ENCODE measurements around the gene CD164L2. TPM values are rescaled to one million over a fixed set of nuclear protein-coding genes. Genes with fewer than 3 reads are reported as not detected.

Gene CD164L2
- total and polyA plus RNA-seq, 2 donors from 2014 or later, result 0.63 to 1.1 TPM

DNA sequence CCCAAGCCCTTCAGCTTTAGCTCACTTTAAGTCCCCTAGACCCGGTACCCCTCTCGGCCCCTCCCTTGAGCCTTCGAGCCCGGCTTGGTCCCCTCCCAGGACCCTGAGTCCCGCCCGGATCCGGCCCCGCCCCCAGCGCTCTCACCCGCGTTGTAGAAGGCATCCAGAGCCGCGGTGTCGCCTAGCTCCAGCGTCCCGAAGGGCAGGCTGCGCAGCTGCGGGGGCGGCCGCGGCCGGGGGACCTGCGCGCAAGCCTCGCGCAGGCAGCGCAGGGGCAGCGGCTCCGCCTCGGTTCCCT is 17.1 kb downstream of the CD164L2 start:
- H3K9me3 ChIP-seq (ENCODE audit: control insufficient read depth in 2 of 3, insufficient read depth in 1 of 3, low read length in 3 of 3), result no peaks in the 10 kb centered on the region
- no peaks in the 10 kb centered on the region for H3K27me3 ChIP-seq (ENCODE audit: control insufficient read depth, insufficient read depth, low read length)
- FAIRE-seq (no peak), DNase-seq (peak; percentile 86 to 97 (median 93))
- H3K4me1 ChIP-seq (ENCODE audit: control insufficient read depth in 2 of 3, insufficient read depth in 2 of 3, low read depth in 1 of 3, low read length in 3 of 3), result peaks cover 0 to 19% (median 14%) of the 10 kb centered on the region in 3 donors
- H3K4me3 ChIP-seq (ENCODE audit: low read length in 3 of 3), result peak overlapping the region in 2 of 3 donors; percentile 65 to 79
- intact Hi-C loops (cut with DNase I), result no loop called here
- peak overlapping the region; percentile 92 to 95 for H3K27ac ChIP-seq (ENCODE audit: low read depth in 2 of 2, low read length in 2 of 2)
- peaks cover 0 to 20% (median 9%) of the 10 kb centered on the region in 3 donors for H3K36me3 ChIP-seq (ENCODE audit: control insufficient read depth in 2 of 3, insufficient read depth in 3 of 3, low read length in 3 of 3)
- TF ChIP-seq, protein P1, sequence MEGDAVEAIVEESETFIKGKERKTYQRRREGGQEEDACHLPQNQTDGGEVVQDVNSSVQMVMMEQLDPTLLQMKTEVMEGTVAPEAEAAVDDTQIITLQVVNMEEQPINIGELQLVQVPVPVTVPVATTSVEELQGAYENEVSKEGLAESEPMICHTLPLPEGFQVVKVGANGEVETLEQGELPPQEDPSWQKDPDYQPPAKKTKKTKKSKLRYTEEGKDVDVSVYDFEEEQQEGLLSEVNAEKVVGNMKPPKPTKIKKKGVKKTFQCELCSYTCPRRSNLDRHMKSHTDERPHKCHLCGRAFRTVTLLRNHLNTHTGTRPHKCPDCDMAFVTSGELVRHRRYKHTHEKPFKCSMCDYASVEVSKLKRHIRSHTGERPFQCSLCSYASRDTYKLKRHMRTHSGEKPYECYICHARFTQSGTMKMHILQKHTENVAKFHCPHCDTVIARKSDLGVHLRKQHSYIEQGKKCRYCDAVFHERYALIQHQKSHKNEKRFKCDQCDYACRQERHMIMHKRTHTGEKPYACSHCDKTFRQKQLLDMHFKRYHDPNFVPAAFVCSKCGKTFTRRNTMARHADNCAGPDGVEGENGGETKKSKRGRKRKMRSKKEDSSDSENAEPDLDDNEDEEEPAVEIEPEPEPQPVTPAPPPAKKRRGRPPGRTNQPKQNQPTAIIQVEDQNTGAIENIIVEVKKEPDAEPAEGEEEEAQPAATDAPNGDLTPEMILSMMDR (IDR thresholded peaks at IDR 0.05; ENCODE audit: borderline replicate concordance, extremely low read depth, insufficient read depth), result no peak
- peak overlapping the region in 1 of 3 donors; percentile 69 for H3K9ac ChIP-seq (ENCODE audit: low read length in 3 of 3)

DNA sequence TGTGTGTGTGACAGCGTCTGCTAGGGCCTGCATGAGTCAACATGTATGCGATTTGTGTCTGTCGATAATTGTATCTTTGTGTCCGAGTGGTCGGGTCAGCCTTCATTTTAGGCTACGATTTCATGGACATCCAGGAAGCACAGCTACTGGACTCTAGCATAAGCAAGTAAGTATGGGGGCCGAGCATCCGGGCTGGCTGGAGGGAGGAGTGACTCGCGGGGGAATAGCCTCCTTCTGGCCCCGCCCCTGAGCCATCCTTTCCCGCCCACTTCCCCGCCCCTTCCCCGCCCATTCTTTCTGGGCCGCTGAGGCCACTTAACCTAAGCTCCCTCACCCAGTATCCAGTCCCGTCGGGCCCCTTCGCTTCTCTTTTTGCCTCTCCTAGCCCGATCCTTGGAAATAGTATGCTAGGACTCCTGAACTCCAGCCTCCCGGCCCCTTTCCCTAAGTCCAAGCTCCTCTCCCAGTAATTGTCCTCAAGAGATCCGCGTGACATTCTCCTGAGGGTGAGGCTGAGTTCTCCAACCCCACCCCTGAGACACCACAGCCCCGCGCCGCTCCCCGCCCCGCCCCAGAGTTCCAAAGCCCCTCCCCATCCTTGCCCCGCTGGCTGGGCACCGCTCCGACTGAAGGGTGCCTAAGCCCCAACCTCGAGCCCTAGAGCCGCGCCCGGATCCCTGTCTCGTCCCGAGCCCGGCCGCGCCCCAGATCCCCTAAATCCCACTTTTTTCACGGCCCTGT is 17.6 kb downstream of the CD164L2 start:
- H3K36me3 ChIP-seq (ENCODE audit: control insufficient read depth in 2 of 3, insufficient read depth in 3 of 3, low read length in 3 of 3), result peaks cover 0 to 20% (median 9%) of the 10 kb centered on the region in 3 donors
- H3K9ac ChIP-seq (ENCODE audit: low read length in 3 of 3), result peak overlapping the region in 1 of 3 donors; percentile 69
- peak overlapping the region; percentile 92 to 95 for H3K27ac ChIP-seq (ENCODE audit: low read depth in 2 of 2, low read length in 2 of 2)
- FAIRE-seq, result no peak
- H3K9me3 ChIP-seq (ENCODE audit: control insufficient read depth in 2 of 3, insufficient read depth in 1 of 3, low read length in 3 of 3), result no peaks in the 10 kb centered on the region
- H3K4me1 ChIP-seq (ENCODE audit: control insufficient read depth in 2 of 3, insufficient read depth in 2 of 3, low read depth in 1 of 3, low read length in 3 of 3), result peaks cover 0 to 19% (median 14%) of the 10 kb centered on the region in 3 donors
- intact Hi-C loops (cut with DNase I), result no loop called here
- DNase-seq, result peak; percentile 95 to 98 (median 95)
- peak overlapping the region; percentile 58 to 79 (median 77) for H3K4me3 ChIP-seq (ENCODE audit: low read length in 3 of 3)
- TF ChIP-seq, protein P1 (IDR thresholded peaks at IDR 0.05; ENCODE audit: borderline replicate concordance, extremely low read depth, insufficient read depth), result no peak
- no peaks in the 10 kb centered on the region for H3K27me3 ChIP-seq (ENCODE audit: control insufficient read depth, insufficient read depth, low read length)

DNA sequence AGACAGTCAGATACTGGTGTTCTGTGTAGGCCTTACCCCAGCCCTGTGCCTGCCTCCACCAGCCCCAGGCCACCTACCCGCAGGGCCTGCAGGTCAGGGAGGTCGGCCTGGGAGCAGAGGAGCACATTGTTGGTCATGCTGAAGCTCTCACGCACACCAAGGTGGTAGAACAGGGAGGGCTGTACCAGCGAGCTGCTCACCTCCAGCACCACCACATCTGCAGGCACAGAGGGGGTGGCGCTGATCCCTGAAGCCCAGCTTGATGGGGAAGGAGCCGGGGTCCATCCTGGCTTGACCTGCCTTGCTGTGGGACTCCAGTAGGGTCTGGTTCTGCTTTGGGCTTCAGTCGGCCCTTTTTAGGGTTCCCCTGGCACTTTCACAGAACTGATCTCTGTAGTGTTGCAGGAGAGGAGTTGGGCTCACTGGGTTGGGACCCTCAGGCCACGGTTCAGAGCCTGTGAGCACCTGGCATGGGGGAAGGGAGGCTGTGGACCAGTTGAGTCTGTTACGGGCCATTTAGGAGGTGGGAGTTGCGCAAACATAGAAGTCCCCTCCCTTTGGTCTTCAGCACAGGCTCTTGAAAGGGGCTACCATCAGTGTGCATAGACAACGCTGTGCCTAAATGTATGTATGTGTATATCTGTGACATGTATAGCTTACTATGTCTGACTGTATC is 18.3 kb downstream of the CD164L2 start:
- TF ChIP-seq, protein P1 (IDR thresholded peaks at IDR 0.05; ENCODE audit: borderline replicate concordance, extremely low read depth, insufficient read depth), result no peak
- no peaks in the 10 kb centered on the region for H3K9me3 ChIP-seq (ENCODE audit: control insufficient read depth in 2 of 3, insufficient read depth in 1 of 3, low read length in 3 of 3)
- peak overlapping the region; percentile 55 to 92 for H3K27ac ChIP-seq (ENCODE audit: low read depth in 2 of 2, low read length in 2 of 2)
- no peaks in the 10 kb centered on the region for H3K27me3 ChIP-seq (ENCODE audit: control insufficient read depth, insufficient read depth, low read length)
- peaks cover 0 to 20% (median 9%) of the 10 kb centered on the region in 3 donors for H3K36me3 ChIP-seq (ENCODE audit: control insufficient read depth in 2 of 3, insufficient read depth in 3 of 3, low read length in 3 of 3)
- peak in 1 of 5 donors; percentile 71 for DNase-seq
- peak overlapping the region in 1 of 3 donors; percentile 3 for H3K9ac ChIP-seq (ENCODE audit: low read length in 3 of 3)
- peaks cover 0 to 21% (median 14%) of the 10 kb centered on the region in 3 donors for H3K4me1 ChIP-seq (ENCODE audit: control insufficient read depth in 2 of 3, insufficient read depth in 2 of 3, low read depth in 1 of 3, low read length in 3 of 3)
- no peak for FAIRE-seq
- intact Hi-C loops (cut with DNase I), result no loop called here
- H3K4me3 ChIP-seq (ENCODE audit: low read length in 3 of 3), result peak overlapping the region; percentile 58 to 79 (median 77)
